Liver (tissue), 9 donors: ENCODE results near the gene BCKDHB. TPM values are rescaled to one million over a fixed set of nuclear protein-coding genes. Genes with fewer than 3 reads are reported as not detected.

Source experiments
- DNase-seq: peaks from one replicate; pipeline ENCODE4 v3.0.0-alpha.2; 2017; ENCODE audit warnings: low spot score
- H3K27ac ChIP-seq, 2 donors: one replicate each; pipeline ENCODE4 v1.7.0; 2013; ENCODE audit warnings: inconsistent platforms in 2 of 2, low read length in 2 of 2, control low read depth in 1 of 2, low read depth in 1 of 2, mild to moderate bottlenecking in 1 of 2
- H3K27me3 ChIP-seq, 4 donors: one replicate each; pipeline versions ENCODE4 v1.6.1 to v1.7.0; 2013; ENCODE audit warnings: low read length in 3 of 4, inconsistent platforms in 1 of 4, mild to moderate bottlenecking in 1 of 4, moderate library complexity in 1 of 4; ENCODE audit not compliant: control insufficient read depth in 4 of 4, insufficient read depth in 4 of 4
- H3K36me3 ChIP-seq, 4 donors: one replicate each; pipeline versions ENCODE4 v1.6.1 to v1.7.0; 2013; ENCODE audit warnings: low read length in 3 of 4, mild to moderate bottlenecking in 3 of 4, low read depth in 1 of 4, moderate library complexity in 1 of 4; ENCODE audit not compliant: control insufficient read depth in 4 of 4, insufficient read depth in 3 of 4
- H3K4me1 ChIP-seq, 4 donors: one replicate each; pipeline versions ENCODE4 v1.6.1 to v1.7.0; 2013; ENCODE audit warnings: low read length in 3 of 4, mild to moderate bottlenecking in 3 of 4, moderate library complexity in 1 of 4; ENCODE audit not compliant: control insufficient read depth in 4 of 4, insufficient read depth in 4 of 4
- H3K4me3 ChIP-seq, 3 donors: one replicate each; pipeline versions ENCODE4 v1.6.1 to v1.7.0; 2013; ENCODE audit warnings: low read length in 3 of 3, control low read depth in 1 of 3, low read depth in 1 of 3, mild to moderate bottlenecking in 1 of 3
- H3K9ac ChIP-seq, 2 donors: one replicate each; pipeline ENCODE4 v1.7.0; 2013; ENCODE audit warnings: low read length in 2 of 2, mild to moderate bottlenecking in 2 of 2, moderate library complexity in 2 of 2, control low read depth in 1 of 2, low read depth in 1 of 2
- H3K9me3 ChIP-seq, 4 donors: one replicate each; pipeline versions ENCODE4 v1.6.1 to v1.7.0; 2013; ENCODE audit warnings: low read length in 3 of 4; ENCODE audit not compliant: control insufficient read depth in 4 of 4
- EGR1 ChIP-seq, 2 donors: IDR thresholded peaks; 2 replicates each; pipeline ENCODE4 v1.6.1; 2016 to 2018; ENCODE audit warnings: antibody characterized with exemption in 2 of 2, low read depth in 2 of 2
- FOXA1 ChIP-seq: IDR thresholded peaks from 2 replicates; pipeline ENCODE4 v1.6.1; 2016; ENCODE audit warnings: antibody characterized with exemption
- FOXA2 ChIP-seq: IDR thresholded peaks from 2 replicates; pipeline ENCODE4 v1.6.1; 2016; ENCODE audit warnings: antibody characterized with exemption
- GABPA ChIP-seq, 2 donors: IDR thresholded peaks in 1 of 2; conservative IDR thresholded peaks in 1 of 2; 2 replicates each; pipeline ENCODE4 v1.6.1; 2016; ENCODE audit warnings: antibody characterized with exemption in 2 of 2, mild to moderate bottlenecking in 1 of 2, moderate library complexity in 1 of 2
- HNF4G ChIP-seq: IDR thresholded peaks from 2 replicates; pipeline ENCODE4 v1.6.1; 2016; ENCODE audit warnings: antibody characterized with exemption
- NR2F2 ChIP-seq: IDR thresholded peaks from 2 replicates; pipeline ENCODE4 v1.6.1; 2016; ENCODE audit warnings: antibody characterized with exemption
- RAD21 ChIP-seq, 2 donors: IDR thresholded peaks; 2 replicates each; pipeline ENCODE4 v1.6.1; 2016; ENCODE audit warnings: antibody characterized with exemption in 2 of 2, mild to moderate bottlenecking in 2 of 2
- SP1 ChIP-seq: IDR thresholded peaks from 2 replicates; pipeline ENCODE4 v1.6.1; 2018; ENCODE audit warnings: antibody characterized with exemption, mild to moderate bottlenecking
- TAF1 ChIP-seq: conservative IDR thresholded peaks from 2 replicates; pipeline ENCODE4 v1.6.1; 2016; ENCODE audit warnings: antibody characterized with exemption, mild to moderate bottlenecking
- WGBS: extraction: QIAGEN DNeasy Blood & Tissue Kit; methylation state at CpG from one replicate; pipeline ENCODE4 v1.1.7; 2013; 5-methylcytosine and 5-hydroxymethylcytosine counted together
- polyA plus RNA-seq, 2 donors: library from polyadenylated mRNA; stranded (reverse) in 1 of 2; unstranded in 1 of 2; fragments of 200-250 nt in 1 of 2; fragments of >200 nt in 1 of 2; fragmentation: Nextera tagmentation in 1 of 2; extraction: Ambion mirVana in 1 of 2; gene quantifications; one replicate each; pipeline versions ENCODE4 v1.2.1 to v1.2.3, GENCODE V29; 2013 to 2015
- total RNA-seq, 2 donors: library from RNA; depleted of rRNA; stranded (reverse); fragments of >200 nt; gene quantifications; one replicate each; pipeline ENCODE4 v1.2.3, GENCODE V29; 2014
- TF ChIP-seq, protein P1 (sequence below): IDR thresholded peaks from 2 replicates; pipeline ENCODE4 v1.6.1; 2016; ENCODE audit warnings: antibody characterized with exemption
- TF ChIP-seq, protein P2 (sequence below): IDR thresholded peaks from 2 replicates; pipeline ENCODE4 v1.6.1; 2016; ENCODE audit warnings: antibody characterized with exemption
- TF ChIP-seq, protein P3 (sequence below): fragments of 150-350 bp; IDR thresholded peaks from 2 replicates; pipeline ENCODE4 v1.5.1; 2017; ENCODE audit warnings: improper control_type of control experiment, low read depth, low read length; ENCODE audit not compliant: missing input control
- TF ChIP-seq, protein P4 (sequence below): IDR thresholded peaks from 2 replicates; pipeline ENCODE4 v1.6.1; 2016; ENCODE audit warnings: antibody characterized with exemption
- TF ChIP-seq, protein P5 (sequence below): IDR thresholded peaks from 2 replicates; pipeline ENCODE4 v1.6.1; 2016; ENCODE audit warnings: antibody characterized with exemption, mild to moderate bottlenecking
- donor health status: healthy.
- donor health status: healthy.
- donor health status: healthy.
- donor health status: healthy.
- donor health status: healthy.

BCKDHB gene
- total and polyA plus RNA-seq, 4 donors = 13.0 to 74.8 (median 31.6) TPM

DNA sequence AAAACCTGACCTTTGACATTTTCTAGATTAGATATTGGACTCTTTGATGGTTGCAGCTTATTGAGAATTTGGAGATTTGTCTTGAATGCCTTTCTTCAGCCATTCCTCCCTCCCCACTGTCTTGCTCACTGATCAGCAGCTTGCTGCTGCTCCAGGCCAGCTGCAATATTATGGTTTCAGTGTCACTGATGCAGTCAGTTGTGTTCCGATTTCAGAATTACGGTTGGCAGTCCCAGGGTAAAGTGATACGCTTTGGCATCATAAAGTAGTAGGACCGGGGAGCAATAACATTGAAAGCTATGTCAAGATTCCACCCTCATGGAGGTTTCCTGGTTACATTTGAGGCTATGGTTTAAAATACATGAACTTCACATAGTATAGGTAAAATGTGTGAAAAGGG is 152.6 kb downstream of the BCKDHB start:
- H3K27ac ChIP-seq = no peak overlapping the region
- H3K27me3 ChIP-seq = no peaks in the 10 kb centered on the region
- no peak for DNase-seq
- no peak overlapping the region for H3K4me3 ChIP-seq
- no peak overlapping the region for H3K9ac ChIP-seq
- TF ChIP-seq, protein P1, sequence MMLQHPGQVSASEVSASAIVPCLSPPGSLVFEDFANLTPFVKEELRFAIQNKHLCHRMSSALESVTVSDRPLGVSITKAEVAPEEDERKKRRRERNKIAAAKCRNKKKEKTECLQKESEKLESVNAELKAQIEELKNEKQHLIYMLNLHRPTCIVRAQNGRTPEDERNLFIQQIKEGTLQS = no peak
- TF ChIP-seq, protein P2, sequence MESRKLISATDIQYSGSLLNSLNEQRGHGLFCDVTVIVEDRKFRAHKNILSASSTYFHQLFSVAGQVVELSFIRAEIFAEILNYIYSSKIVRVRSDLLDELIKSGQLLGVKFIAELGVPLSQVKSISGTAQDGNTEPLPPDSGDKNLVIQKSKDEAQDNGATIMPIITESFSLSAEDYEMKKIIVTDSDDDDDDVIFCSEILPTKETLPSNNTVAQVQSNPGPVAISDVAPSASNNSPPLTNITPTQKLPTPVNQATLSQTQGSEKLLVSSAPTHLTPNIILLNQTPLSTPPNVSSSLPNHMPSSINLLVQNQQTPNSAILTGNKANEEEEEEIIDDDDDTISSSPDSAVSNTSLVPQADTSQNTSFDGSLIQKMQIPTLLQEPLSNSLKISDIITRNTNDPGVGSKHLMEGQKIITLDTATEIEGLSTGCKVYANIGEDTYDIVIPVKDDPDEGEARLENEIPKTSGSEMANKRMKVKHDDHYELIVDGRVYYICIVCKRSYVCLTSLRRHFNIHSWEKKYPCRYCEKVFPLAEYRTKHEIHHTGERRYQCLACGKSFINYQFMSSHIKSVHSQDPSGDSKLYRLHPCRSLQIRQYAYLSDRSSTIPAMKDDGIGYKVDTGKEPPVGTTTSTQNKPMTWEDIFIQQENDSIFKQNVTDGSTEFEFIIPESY = no peak
- TF ChIP-seq FOXA2 (no peak), RAD21 (IDR thresholded peaks at IDR 0.05) (no peak), FOXA1 (no peak), TAF1 (no peak)
- TF ChIP-seq, protein P3, sequence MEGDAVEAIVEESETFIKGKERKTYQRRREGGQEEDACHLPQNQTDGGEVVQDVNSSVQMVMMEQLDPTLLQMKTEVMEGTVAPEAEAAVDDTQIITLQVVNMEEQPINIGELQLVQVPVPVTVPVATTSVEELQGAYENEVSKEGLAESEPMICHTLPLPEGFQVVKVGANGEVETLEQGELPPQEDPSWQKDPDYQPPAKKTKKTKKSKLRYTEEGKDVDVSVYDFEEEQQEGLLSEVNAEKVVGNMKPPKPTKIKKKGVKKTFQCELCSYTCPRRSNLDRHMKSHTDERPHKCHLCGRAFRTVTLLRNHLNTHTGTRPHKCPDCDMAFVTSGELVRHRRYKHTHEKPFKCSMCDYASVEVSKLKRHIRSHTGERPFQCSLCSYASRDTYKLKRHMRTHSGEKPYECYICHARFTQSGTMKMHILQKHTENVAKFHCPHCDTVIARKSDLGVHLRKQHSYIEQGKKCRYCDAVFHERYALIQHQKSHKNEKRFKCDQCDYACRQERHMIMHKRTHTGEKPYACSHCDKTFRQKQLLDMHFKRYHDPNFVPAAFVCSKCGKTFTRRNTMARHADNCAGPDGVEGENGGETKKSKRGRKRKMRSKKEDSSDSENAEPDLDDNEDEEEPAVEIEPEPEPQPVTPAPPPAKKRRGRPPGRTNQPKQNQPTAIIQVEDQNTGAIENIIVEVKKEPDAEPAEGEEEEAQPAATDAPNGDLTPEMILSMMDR = no peak
- no peaks in the 10 kb centered on the region for H3K9me3 ChIP-seq
- peaks cover 0 to 7% (median 1%) of the 10 kb centered on the region in 4 donors for H3K36me3 ChIP-seq
- H3K4me1 ChIP-seq = peaks cover 0 to 6% (median 3%) of the 10 kb centered on the region in 4 donors
- WGBS = 99% methylated on average over 4 of the region's 4 CpGs

DNA sequence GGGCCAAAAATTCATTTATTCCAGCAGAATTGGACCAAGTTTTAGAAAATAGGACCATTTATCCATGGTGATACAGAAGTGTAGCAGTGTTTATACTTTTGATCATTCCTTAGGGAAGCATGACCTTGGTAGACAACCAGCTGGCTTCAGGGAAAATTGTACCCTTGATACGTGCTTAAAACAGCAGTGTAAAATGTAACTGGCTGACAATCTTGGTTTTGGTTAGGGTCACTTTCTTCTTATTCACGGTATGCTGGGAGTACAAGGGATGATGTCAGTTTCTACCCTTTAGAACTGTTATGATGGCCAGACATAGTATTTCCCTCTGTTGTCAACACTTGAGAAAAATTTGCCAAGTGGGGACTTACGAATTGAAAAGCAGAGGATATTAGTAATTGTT is 157.1 kb downstream of the BCKDHB start:
- TF ChIP-seq, protein P4, sequence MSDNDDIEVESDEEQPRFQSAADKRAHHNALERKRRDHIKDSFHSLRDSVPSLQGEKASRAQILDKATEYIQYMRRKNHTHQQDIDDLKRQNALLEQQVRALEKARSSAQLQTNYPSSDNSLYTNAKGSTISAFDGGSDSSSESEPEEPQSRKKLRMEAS = no peak
- TF ChIP-seq FOXA2 (no peak), GABPA (IDR thresholded peaks at IDR 0.05 in 1 of 2, conservative IDR thresholded peaks at IDR 0.05 in 1 of 2) (no peak), NR2F2 (no peak), EGR1 (IDR thresholded peaks at IDR 0.05; ENCODE audit: low read depth in 2 of 2) (no peak), SP1 (no peak), HNF4G (no peak)
- TF ChIP-seq, protein P5, sequence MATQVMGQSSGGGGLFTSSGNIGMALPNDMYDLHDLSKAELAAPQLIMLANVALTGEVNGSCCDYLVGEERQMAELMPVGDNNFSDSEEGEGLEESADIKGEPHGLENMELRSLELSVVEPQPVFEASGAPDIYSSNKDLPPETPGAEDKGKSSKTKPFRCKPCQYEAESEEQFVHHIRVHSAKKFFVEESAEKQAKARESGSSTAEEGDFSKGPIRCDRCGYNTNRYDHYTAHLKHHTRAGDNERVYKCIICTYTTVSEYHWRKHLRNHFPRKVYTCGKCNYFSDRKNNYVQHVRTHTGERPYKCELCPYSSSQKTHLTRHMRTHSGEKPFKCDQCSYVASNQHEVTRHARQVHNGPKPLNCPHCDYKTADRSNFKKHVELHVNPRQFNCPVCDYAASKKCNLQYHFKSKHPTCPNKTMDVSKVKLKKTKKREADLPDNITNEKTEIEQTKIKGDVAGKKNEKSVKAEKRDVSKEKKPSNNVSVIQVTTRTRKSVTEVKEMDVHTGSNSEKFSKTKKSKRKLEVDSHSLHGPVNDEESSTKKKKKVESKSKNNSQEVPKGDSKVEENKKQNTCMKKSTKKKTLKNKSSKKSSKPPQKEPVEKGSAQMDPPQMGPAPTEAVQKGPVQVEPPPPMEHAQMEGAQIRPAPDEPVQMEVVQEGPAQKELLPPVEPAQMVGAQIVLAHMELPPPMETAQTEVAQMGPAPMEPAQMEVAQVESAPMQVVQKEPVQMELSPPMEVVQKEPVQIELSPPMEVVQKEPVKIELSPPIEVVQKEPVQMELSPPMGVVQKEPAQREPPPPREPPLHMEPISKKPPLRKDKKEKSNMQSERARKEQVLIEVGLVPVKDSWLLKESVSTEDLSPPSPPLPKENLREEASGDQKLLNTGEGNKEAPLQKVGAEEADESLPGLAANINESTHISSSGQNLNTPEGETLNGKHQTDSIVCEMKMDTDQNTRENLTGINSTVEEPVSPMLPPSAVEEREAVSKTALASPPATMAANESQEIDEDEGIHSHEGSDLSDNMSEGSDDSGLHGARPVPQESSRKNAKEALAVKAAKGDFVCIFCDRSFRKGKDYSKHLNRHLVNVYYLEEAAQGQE = no peak
- Histone ChIP-seq H3K9ac (no peak overlapping the region), H3K9me3 (no peaks in the 10 kb centered on the region), H3K4me1 (no peaks in the 10 kb centered on the region), H3K27ac (no peak overlapping the region), H3K4me3 (no peak overlapping the region), H3K27me3 (no peaks in the 10 kb centered on the region), H3K36me3 (peaks cover 0 to 5% (median 1%) of the 10 kb centered on the region in 4 donors)
- 93% methylated on average over 3 of the region's 3 CpGs for WGBS
- no peak for DNase-seq
